Progenitor cell of endocrine pancreas (in vitro differentiated cells): ENCODE data around the gene SPRR4. TPM values are rescaled to one million over a fixed set of nuclear protein-coding genes. Genes with fewer than 3 reads are reported as not detected.

ENCODE experiments used
- DNase-seq: peaks from one replicate; pipeline ENCODE4 v3.0.0; 2021; ENCODE audit warnings: low spot score; ENCODE audit not compliant: unreplicated experiment
- H3K27ac Mint-ChIP-seq: 2 replicates; pipeline ENCODE4 v1.8.0; 2021; ENCODE audit warnings: mild to moderate bottlenecking, moderate library complexity, mixed read lengths
- H3K27me3 Mint-ChIP-seq: 2 replicates; pipeline ENCODE4 v1.8.0; 2021; ENCODE audit warnings: mixed read lengths
- H3K36me3 Mint-ChIP-seq: 2 replicates; pipeline ENCODE4 v1.8.0; 2022; ENCODE audit warnings: mixed read lengths; ENCODE audit not compliant: insufficient read depth
- H3K4me1 Mint-ChIP-seq: 2 replicates; pipeline ENCODE4 v1.8.0; 2021; ENCODE audit warnings: low read depth, mixed read lengths
- H3K4me3 Mint-ChIP-seq: 2 replicates; pipeline ENCODE4 v1.8.0; 2021; ENCODE audit warnings: low read depth, mild to moderate bottlenecking, moderate library complexity, mixed read lengths
- H3K9me3 Mint-ChIP-seq: 2 replicates; pipeline ENCODE4 v1.8.0; 2021; ENCODE audit warnings: low read depth, mixed read lengths
- CTCF ChIP-seq: fragments of 200-600 bp; sonication (generic); IDR thresholded peaks from one replicate; pipeline ENCODE4 v1.5.0; 2021; ENCODE audit warnings: antibody characterized with exemption, mild to moderate bottlenecking; ENCODE audit not compliant: unreplicated experiment
- long read RNA-seq: library from polyadenylated mRNA; unstranded; transcript quantifications from one replicate; pipeline ENCODE4 v2.0.0, GENCODE V29; 2020
- total RNA-seq: library from RNA; stranded (reverse); gene quantifications from 2 replicates; pipeline ENCODE4 v1.2.1, GENCODE V29; 2021

SPRR4 gene
- not detected in 2 replicates for total RNA-seq
- long read RNA-seq = 0 reads

GRCh38 chr1:152970495-152970894 is at the start of gene SPRR4:
SPRR4 (plus strand) TSS chr1:152970648; CDS start chr1:152971891, 1,243 bp downstream.
- Mint-ChIP-seq H3K27me3 (no peaks in the 10 kb centered on the region), H3K9me3 (peaks cover 6% of the 10 kb centered on the region), H3K27ac (no peak within 1 kb of the TSS), H3K36me3 (no peaks in the 10 kb centered on the region), H3K4me3 (no peak within 1 kb of the TSS), H3K4me1 (no peaks in the 10 kb centered on the region)
- no peak for DNase-seq
- TF ChIP-seq CTCF = no peak

- Mint-ChIP-seq H3K36me3 (no peaks in the 10 kb centered on the region), H3K27ac (no peak overlapping the region), H3K9me3 (peaks cover 26% of the 10 kb centered on the region), H3K4me1 (no peaks in the 10 kb centered on the region), H3K4me3 (no peak overlapping the region), H3K27me3 (no peaks in the 10 kb centered on the region)
- no peak for DNase-seq
- TF ChIP-seq CTCF = no peak
Observed at GRCh38 chr1:152924191-152924590, 46.3 kb upstream of the SPRR4 start.

- no peak for TF ChIP-seq CTCF
- no peaks in the 10 kb centered on the region for H3K36me3 Mint-ChIP-seq
- DNase-seq = no peak
- H3K9me3 Mint-ChIP-seq = peaks cover 29% of the 10 kb centered on the region
- no peaks in the 10 kb centered on the region for H3K27me3 Mint-ChIP-seq
- no peaks in the 10 kb centered on the region for H3K4me1 Mint-ChIP-seq
- H3K27ac Mint-ChIP-seq = no peak overlapping the region
- no peak overlapping the region for H3K4me3 Mint-ChIP-seq
Observed at GRCh38 chr1:152926091-152926490, 44.4 kb upstream of the SPRR4 start.

GRCh38 chr1:152928671-152929070 is 41.8 kb upstream of the SPRR4 start:
- Mint-ChIP-seq H3K4me1 (no peaks in the 10 kb centered on the region), H3K27me3 (no peaks in the 10 kb centered on the region), H3K9me3 (peaks cover 26% of the 10 kb centered on the region), H3K4me3 (no peak overlapping the region), H3K36me3 (no peaks in the 10 kb centered on the region), H3K27ac (no peak overlapping the region)
- DNase-seq = no peak
- TF ChIP-seq CTCF = no peak

GRCh38 chr1:152932170-152932811 is 38.2 kb upstream of the SPRR4 start:
- Mint-ChIP-seq H3K4me1 (no peaks in the 10 kb centered on the region), H3K36me3 (no peaks in the 10 kb centered on the region), H3K27me3 (no peaks in the 10 kb centered on the region), H3K9me3 (peaks cover 18% of the 10 kb centered on the region), H3K27ac (no peak overlapping the region), H3K4me3 (no peak overlapping the region)
- TF ChIP-seq CTCF = no peak
- DNase-seq = no peak
